ENCODE data around the gene BPIFB1. TPM values are rescaled to one million over a fixed set of nuclear protein-coding genes. Genes with fewer than 3 reads are reported as not detected.

BPIFB1 gene
- total and polyA plus RNA-seq, 9 of the 15 experiments (the other 6 are each of a cell fraction or from before 2014, with no cell fraction given) = not detected

- Histone ChIP-seq H4K20me1 (replicated peaks; ENCODE audit: control insufficient read depth, insufficient read depth, low read length) (peaks cover 3% of the 10 kb centered on the region; the same call in 1 of the 2 replicates), H3K4me3 (no peak overlapping the region), H3K4me2 (ENCODE audit: insufficient read depth, low read length) (peak overlapping the region; percentile 44), H3K9me3 (replicated peaks; ENCODE audit: control insufficient read depth, insufficient read depth, low read depth, low read length) (no peaks in the 10 kb centered on the region), H3K79me2 (ENCODE audit: control insufficient read depth, insufficient read depth, low read length) (no peaks in the 10 kb centered on the region), H3K9ac (ENCODE audit: insufficient read depth in 1 of 2, low read depth in 2 of 2, low read length in 2 of 2) (no peak overlapping the region), H3K36me3 (ENCODE audit: control insufficient read depth, insufficient read depth, low read length) (no peaks in the 10 kb centered on the region), H3K9me1 (ENCODE audit: control insufficient read depth, insufficient read depth, low read length) (peaks cover 3% of the 10 kb centered on the region), H3K27me3 (ENCODE audit: control insufficient read depth in 2 of 2, insufficient read depth in 2 of 2, low read length in 2 of 2) (no peaks in the 10 kb centered on the region), H3K27ac (ENCODE audit: extremely low read depth, low read depth, low read length) (peak overlapping the region; percentile 27; the same call in 2 of the 3 replicates), H2AFZ (ENCODE audit: low read depth, low read length) (peak overlapping the region; percentile 23; the same call in 1 of the 2 replicates), H3K4me1 (replicated peaks in 1 of 2; ENCODE audit: control insufficient read depth in 2 of 2, insufficient read depth in 2 of 2, low read length in 2 of 2) (peaks cover 6 to 16% of the 10 kb centered on the region in 2 experiments; a peak in 3 of 5 replicates)
- DNase-seq (ENCODE audit: extremely low read depth in 1 of 4, low spot score in 3 of 4) = peak; percentile 81 to 91 (median 84)
- intact Hi-C loops (cut with micrococcal nuclease) (no loop called here), in situ Hi-C loops (cut with MboI) (no loop called here)
- peak; percentile 99 for FAIRE-seq
- ChIA-PET CTCF (ENCODE audit: low intra/inter-chr PET ratio) (no interaction called here), POLR2A (interaction anchor here (0.6 to 0.8 kb wide), 3 partner anchors 23 to 328 kb away, joined by 3 read pairs; no protein-coding TSS in a partner anchor)
- under 1% methylated on average over 8 of the region's 8 CpGs for WGBS (ENCODE audit: insufficient coverage, low coverage, missing lambda C conversion rate)
- no TSS peak for BruUV-seq (replicated peaks)
- ATAC-seq = peak; percentile 93
- TF ChIP-seq TRIM28 (IDR thresholded peaks at IDR 0.05) (0 out of 2 replicates have a peak, but pooled peaks have one; percentile 54), PHF8 (IDR thresholded peaks at IDR 0.05; ENCODE audit: borderline replicate concordance, low read length) (no peak), HCFC1 (IDR thresholded peaks at IDR 0.05; ENCODE audit: low read depth, low read length) (0 out of 2 replicates have a peak, but pooled peaks have one; percentile 36), ZNF239 (CRISPR knock-in tag; IDR thresholded peaks at IDR 0.05) (0 out of 2 replicates have a peak, but pooled peaks have one; percentile 19), YBX1 (IDR thresholded peaks at IDR 0.05) (no peak), RCOR1 (IDR thresholded peaks at IDR 0.05; ENCODE audit: borderline replicate concordance in 1 of 2, low read depth in 2 of 2, low read length in 2 of 2) (peak in 1 of 2 experiments; percentile 78; a peak in 2 of 4 replicates), NR2C2 (CRISPR knock-in tag; IDR thresholded peaks at IDR 0.05) (no peak), NR2C2 (tag; IDR thresholded peaks at IDR 0.05) (peak; percentile 64), FOXM1 (IDR thresholded peaks at IDR 0.05; ENCODE audit: low read depth) (peak; percentile 41; the same call in 1 of the 2 replicates), FOXM1 (CRISPR knock-in tag; IDR thresholded peaks at IDR 0.05; ENCODE audit: low read depth) (no peak), LCOR (CRISPR knock-in tag; IDR thresholded peaks at IDR 0.05) (no peak), CBFA2T2 (conservative IDR thresholded peaks at IDR 0.05) (peak; percentile 87), PHF21A (IDR thresholded peaks at IDR 0.05; ENCODE audit: borderline replicate concordance, low read depth) (no peak), ATF1 (CRISPR knock-in tag; IDR thresholded peaks at IDR 0.05) (no peak), ATF1 (tag; IDR thresholded peaks at IDR 0.05) (peak; percentile 70), ZNF639 (CRISPR knock-in tag; conservative IDR thresholded peaks at IDR 0.05 in 1 of 2, IDR thresholded peaks at IDR 0.05 in 1 of 2) (0 out of 4 replicates have a peak, but pooled peaks of 1 of the 2 experiments have one; percentile 47), COPS2 (conservative IDR thresholded peaks at IDR 0.05) (no peak), GABPB1 (CRISPR knock-in tag; IDR thresholded peaks at IDR 0.05) (peak; percentile 45; the same call in 1 of the 2 replicates), POLR2AphosphoS5 (IDR thresholded peaks at IDR 0.05; ENCODE audit: control insufficient read depth, insufficient read depth, low read depth, low read length) (peak; percentile 76), ZKSCAN8 (CRISPR knock-in tag; IDR thresholded peaks at IDR 0.05) (peak; percentile 54; the same call in 1 of the 2 replicates), SMARCA4 (IDR thresholded peaks at IDR 0.05) (peak; percentile 87), EP300 (IDR thresholded peaks at IDR 0.05; ENCODE audit: low read length) (peak; percentile 83)
- TF ChIP-seq, protein P1, sequence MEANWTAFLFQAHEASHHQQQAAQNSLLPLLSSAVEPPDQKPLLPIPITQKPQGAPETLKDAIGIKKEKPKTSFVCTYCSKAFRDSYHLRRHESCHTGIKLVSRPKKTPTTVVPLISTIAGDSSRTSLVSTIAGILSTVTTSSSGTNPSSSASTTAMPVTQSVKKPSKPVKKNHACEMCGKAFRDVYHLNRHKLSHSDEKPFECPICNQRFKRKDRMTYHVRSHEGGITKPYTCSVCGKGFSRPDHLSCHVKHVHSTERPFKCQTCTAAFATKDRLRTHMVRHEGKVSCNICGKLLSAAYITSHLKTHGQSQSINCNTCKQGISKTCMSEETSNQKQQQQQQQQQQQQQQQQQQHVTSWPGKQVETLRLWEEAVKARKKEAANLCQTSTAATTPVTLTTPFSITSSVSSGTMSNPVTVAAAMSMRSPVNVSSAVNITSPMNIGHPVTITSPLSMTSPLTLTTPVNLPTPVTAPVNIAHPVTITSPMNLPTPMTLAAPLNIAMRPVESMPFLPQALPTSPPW (CRISPR knock-in tag; IDR thresholded peaks at IDR 0.05) = no peak
These were observed 56.6 kb downstream of the BPIFB1 start for GRCh38 chr20:33339515-33340058.

Data from K562 (cell line).